SK-N-MC (cell line): ENCODE data around the gene ING5.

Source experiments
- EZH2 ChIP-seq: fragments of 200-600 bp; sonication (generic); IDR thresholded peaks from one replicate; pipeline ENCODE4 v1.6.1; 2017; ENCODE audit warnings: antibody characterized with exemption
- FOXP2 ChIP-seq: optimal IDR thresholded peaks from 2 replicates; pipeline ENCODE3; 2011; ENCODE audit warnings: mild to moderate bottlenecking, moderate library complexity; ENCODE audit not compliant: insufficient read depth; ENCODE audit errors: extremely low read length, control extremely low read depth
- POLR2AphosphoS5 ChIP-seq: IDR thresholded peaks from 2 replicates; pipeline ENCODE4 v1.6.1; 2012; ENCODE audit warnings: mild to moderate bottlenecking, low read depth, low read length, borderline replicate concordance

GRCh38 chr2:241750076-241750840 is 48.4 kb downstream of the ING5 start:
- TF ChIP-seq EZH2, result no peak
- no peak for TF ChIP-seq POLR2AphosphoS5
- no peak for TF ChIP-seq FOXP2
